NCI-H446 treated with DMSO at 0.1 percent for 48 hours (cell line): Measurements from ENCODE around the gene OSM.
"Not testable (repeated sequence)": the region's sequence is repeated elsewhere in the genome, so short reads cannot be mapped to it uniquely, and the experiment has no call there.

ENCODE experiments used
- DNase-seq: peaks from one replicate; lab custom pipeline; 2025; lab: John Stamatoyannopoulos, UW

OSM gene

DNA sequence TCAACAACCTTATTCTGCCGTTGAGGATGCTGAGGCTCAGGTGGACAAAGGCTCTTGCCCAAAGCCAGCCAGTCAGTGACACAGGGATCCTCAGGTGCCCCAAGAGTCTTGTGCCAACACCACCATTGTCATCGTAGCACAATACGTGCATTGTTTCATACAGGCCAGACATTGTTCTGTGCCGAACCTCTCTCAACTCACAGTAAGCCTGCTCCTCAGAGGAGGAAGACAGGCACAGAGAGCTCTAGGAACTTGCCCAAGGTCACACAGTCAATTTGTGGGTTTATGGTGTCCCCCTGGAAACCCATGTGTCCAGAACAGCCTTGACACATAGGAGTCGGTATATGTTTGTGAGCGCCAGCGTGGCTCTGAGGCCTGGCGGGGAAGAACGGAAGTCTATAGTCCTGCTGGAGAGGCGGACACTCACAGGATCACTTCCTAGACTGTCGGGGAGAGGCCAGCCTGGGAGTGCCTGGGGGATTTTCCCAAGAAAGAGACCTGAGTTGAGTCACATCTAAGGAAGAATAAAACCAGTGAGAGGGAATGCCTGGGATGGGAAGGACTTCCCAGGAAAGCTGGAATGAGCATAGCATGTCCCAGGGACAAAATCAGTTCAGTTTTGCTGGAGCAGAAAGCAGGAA is 40.3 kb downstream of the OSM start:
- no peak for DNase-seq

DNA sequence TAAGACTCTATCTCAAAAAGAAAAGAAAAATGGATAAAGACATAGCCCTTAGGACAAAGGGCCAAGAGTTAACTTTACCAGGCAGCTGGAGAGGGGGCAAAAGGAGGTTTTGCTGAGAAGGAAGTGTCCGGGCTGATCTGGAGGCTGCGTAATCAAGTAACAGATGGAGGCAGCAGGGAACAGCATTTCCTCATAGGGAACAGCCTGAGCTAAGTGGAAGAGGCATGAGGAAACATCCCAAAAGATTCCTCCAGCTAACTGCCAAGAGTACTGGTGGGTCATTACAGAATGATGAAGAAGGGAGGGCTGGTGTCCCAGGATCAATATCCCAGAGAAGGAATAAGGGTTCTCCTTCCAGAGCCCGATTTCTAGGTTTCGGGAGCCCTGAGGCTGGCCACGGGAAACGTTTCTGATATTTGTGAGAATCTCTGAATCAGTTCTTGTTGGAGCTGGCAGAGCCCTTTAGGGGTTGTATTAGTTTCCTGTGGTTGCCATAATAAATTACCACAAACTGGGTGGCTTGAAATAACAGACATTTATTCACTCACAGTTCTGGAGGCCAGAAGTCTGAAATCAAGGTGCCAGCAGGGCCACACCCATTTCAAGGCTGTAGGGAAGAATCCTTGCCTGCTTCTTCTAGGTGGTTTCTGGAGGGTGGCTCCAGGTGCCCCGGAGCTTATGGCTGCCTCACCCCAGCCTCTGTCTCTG is 41.3 kb downstream of the OSM start:
- no peak for DNase-seq

GRCh38 chr22:30224161-30224857 is 42.3 kb downstream of the OSM start:
- DNase-seq: no peak

DNA sequence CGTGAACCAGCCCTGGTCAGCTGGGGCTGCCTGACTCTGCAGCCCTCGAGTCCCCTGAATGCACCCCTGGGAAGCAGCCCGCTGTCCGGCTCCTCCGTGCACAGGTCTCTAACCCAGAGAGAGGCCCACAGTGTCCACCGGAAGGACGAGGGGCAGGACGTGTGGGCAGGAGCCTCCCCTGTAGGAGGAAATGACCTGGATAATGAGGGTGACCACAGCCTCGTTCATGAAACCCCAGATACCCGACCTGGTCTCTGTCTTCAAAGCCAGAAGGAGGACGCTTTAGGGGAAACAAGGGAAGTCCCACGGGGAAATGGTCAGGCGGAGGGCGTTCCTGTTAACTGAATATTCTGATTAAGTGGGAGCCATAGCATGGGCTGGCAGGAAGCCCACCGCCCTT is 43.3 kb downstream of the OSM start:
- DNase-seq: no peak

DNA sequence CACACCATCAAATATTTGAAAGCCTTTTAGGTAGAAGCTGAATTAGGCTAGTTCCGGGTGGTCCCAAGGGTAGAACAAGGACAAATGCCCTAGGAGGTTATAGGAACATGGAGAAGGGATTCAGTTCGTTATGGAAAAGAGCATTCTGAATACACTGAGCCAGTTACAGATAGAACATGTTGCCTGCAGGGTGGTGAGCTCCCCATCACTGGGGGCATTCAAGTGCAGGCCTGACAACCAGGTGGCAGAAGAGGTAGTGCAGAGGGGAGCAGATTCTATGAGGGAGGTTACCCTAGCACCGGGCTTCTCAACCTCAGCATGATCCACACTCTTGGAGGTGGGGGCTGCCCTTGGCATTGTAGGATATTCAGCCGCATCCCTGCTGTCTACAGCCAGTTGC is 44.3 kb downstream of the OSM start:
- no peak for DNase-seq

GRCh38 chr22:30221121-30221992 is 45.3 kb downstream of the OSM start:
- DNase-seq: no peak

GRCh38 chr22:30220338-30221012 is 46.2 kb downstream of the OSM start:
- DNase-seq: no peak

- no peak for DNase-seq
Measured at GRCh38 chr22:30219668-30220278, 46.9 kb downstream of the OSM start.

- DNase-seq: no peak
Measured at GRCh38 chr22:30219049-30219654, 47.5 kb downstream of the OSM start.

- no peak for DNase-seq
Measured at GRCh38 chr22:30217698-30218560, 48.7 kb downstream of the OSM start.

DNA sequence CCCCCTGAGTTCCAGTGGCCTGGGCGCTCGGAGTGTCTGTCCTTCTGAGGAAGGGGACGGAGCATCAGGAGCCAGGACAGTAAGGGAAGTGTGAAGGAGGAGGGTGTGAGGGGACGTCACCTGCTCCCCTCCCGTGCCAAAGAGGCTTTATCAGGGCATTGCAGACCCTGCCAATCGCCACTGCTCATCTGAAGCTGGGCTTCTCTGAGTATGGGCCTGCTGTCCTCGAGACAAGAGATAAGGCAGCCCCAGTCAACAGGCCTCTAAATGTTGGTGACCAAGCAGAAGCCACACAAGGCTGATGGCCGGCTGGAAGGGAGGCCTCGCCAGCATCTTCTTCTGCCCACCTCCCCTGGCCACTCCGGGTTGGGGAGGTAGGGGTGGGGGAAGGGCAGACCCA is 49.9 kb downstream of the OSM start:
- DNase-seq: no peak

DNA sequence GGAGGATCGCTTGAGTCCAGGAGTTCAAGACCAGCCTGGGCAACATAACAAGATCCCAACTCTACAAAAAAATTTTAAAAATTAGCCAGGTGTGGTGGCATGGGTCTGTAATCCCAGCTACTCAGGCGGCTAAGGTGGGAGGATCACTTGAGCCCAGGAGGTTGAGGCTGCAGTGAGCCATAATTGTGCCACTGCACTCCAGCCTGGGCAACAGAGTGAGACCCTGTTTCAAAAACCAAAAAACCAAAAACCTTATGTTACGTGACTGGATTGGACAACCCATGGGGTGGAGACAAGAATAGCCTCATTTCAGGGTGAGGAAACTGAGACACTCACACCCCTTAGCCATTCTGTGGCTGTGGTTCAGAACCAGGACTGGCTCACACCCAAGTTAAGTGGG is 50.4 kb downstream of the OSM start:
- DNase-seq: not testable (repeated sequence)

DNA sequence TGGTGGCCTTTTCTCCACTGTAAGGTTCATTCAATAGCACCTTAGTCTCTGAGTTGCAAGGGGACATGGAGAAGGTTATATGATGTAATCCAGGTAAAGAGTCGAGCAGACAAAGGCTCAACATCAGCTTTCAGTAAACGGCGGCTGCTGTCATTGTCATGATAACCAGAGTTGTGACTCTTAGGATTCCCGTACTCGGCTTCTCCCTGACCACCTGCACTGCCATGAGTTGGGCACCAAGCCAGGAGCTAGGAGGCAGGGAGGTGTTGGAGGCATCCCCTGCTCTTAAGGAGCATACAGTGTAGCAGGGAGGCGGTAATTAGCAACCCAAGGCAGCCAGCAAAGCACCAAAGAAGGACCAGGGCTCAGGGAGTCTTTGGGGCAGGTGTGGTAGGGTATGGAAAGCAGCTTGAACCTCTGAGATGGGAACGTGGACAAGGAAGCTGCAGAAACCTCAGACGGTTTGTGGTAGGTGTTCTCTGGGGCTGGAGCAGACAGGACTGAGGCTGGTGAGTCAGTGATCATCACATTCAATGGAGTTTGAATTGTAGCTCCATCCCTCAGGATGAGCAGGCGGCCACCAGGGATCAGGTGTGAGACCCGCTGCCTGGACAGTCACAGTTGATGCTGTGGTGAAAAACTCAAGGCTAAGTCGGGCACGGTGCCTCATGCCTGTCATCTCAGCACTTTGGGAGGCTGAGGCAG is 51.8 kb downstream of the OSM start:
- DNase-seq: no peak

GRCh38 chr22:30212996-30213441 is 53.6 kb downstream of the OSM start:
- DNase-seq: no peak
